DOHH2 (cell line): ENCODE data around the gene FBXO11.

Source experiments
- H3F3A ChIP-seq: fragments of 200-600 bp; sonication (generic), shearing (Covaris generic); 2 replicates; pipeline ENCODE4 v1.6.0; 2016; ENCODE audit warnings: antibody characterized with exemption, mild to moderate bottlenecking; ENCODE audit not compliant: control insufficient read depth, insufficient read depth
- H3K27ac ChIP-seq: fragments of 200-600 bp; sonication (generic); 2 replicates; pipeline ENCODE4 v1.5.1; 2014; ENCODE audit warnings: low read depth, mild to moderate bottlenecking, low read length, moderate library complexity
- H3K27me3 ChIP-seq: fragments of 200-600 bp; sonication (generic); 2 replicates; pipeline ENCODE4 v1.6.1; 2014; ENCODE audit warnings: mild to moderate bottlenecking, low read length, mixed read lengths; ENCODE audit not compliant: control insufficient read depth
- H3K36me3 ChIP-seq: fragments of 200-600 bp; sonication (generic); 2 replicates; pipeline ENCODE4 v1.6.1; 2014; ENCODE audit warnings: mild to moderate bottlenecking, low read length, moderate library complexity, mixed read lengths; ENCODE audit not compliant: control insufficient read depth
- H3K4me1 ChIP-seq: fragments of 200-600 bp; sonication (generic); 2 replicates; pipeline ENCODE4 v1.6.1; 2014; ENCODE audit warnings: mild to moderate bottlenecking, low read length, mixed read lengths; ENCODE audit not compliant: control insufficient read depth
- H3K4me2 ChIP-seq: fragments of 200-600 bp; sonication (generic); 2 replicates; pipeline ENCODE4 v1.6.0; 2014; ENCODE audit warnings: mild to moderate bottlenecking, low read length, moderate library complexity
- H3K4me3 ChIP-seq: fragments of 200-600 bp; sonication (generic); 2 replicates; pipeline ENCODE4 v1.5.1; 2014; ENCODE audit warnings: mild to moderate bottlenecking, low read length, mixed read lengths
- H3K79me2 ChIP-seq: fragments of 200-600 bp; sonication (generic); 2 replicates; pipeline ENCODE4 v1.6.1; 2014; ENCODE audit warnings: mild to moderate bottlenecking, low read length, mixed read lengths; ENCODE audit not compliant: control insufficient read depth
- H3K9me2 ChIP-seq: fragments of 200-600 bp; sonication (generic); replicated peaks from 2 replicates; pipeline ENCODE4 v1.6.1; 2014; ENCODE audit warnings: mild to moderate bottlenecking, low read length, mixed read lengths; ENCODE audit not compliant: control insufficient read depth
- H3K9me3 ChIP-seq: fragments of 200-600 bp; sonication (generic); 2 replicates; pipeline ENCODE4 v1.6.1; 2014; ENCODE audit warnings: antibody characterized with exemption, low read length, mixed read lengths; ENCODE audit not compliant: control insufficient read depth, insufficient read depth
- H4K20me1 ChIP-seq: fragments of 200-600 bp; sonication (generic); 2 replicates; pipeline ENCODE4 v1.6.0; 2014; ENCODE audit warnings: low read depth, mild to moderate bottlenecking, antibody characterized with exemption, low read length, moderate library complexity; ENCODE audit not compliant: control insufficient read depth, insufficient read depth
- CTCF ChIP-seq: fragments of 200-600 bp; sonication (generic); IDR thresholded peaks from one replicate; pipeline ENCODE4 v1.5.1; 2014; ENCODE audit warnings: antibody characterized with exemption, mild to moderate bottlenecking, low read depth, low read length; ENCODE audit not compliant: poor library complexity, severe bottlenecking
- EZH2phosphoT487 ChIP-seq: fragments of 200-600 bp; sonication (generic); IDR thresholded peaks from 2 replicates; pipeline ENCODE4 v1.6.1; 2017; ENCODE audit warnings: borderline replicate concordance, mild to moderate bottlenecking, antibody characterized with exemption, low read length, moderate library complexity, mixed read lengths

The FBXO11 gene

GRCh38 chr2:47876912-47877311 lies 29.4 kb downstream of the FBXO11 start:
- Histone ChIP-seq H3K27ac (no peak overlapping the region), H3K4me3 (no peak overlapping the region), H3K9me2 (no peaks in the 10 kb centered on the region), H3F3A (no peaks in the 10 kb centered on the region), H3K27me3 (no peaks in the 10 kb centered on the region), H3K79me2 (peaks cover 99% of the 10 kb centered on the region), H4K20me1 (peaks cover 7% of the 10 kb centered on the region), H3K9me3 (no peaks in the 10 kb centered on the region), H3K4me2 (no peak overlapping the region), H3K36me3 (peaks cover 18% of the 10 kb centered on the region), H3K4me1 (no peaks in the 10 kb centered on the region)
- TF ChIP-seq CTCF (no peak), EZH2phosphoT487 (no peak)

GRCh38 chr2:47872941-47873340 lies 33.4 kb downstream of the FBXO11 start:
- H3K4me2 ChIP-seq, result no peak overlapping the region
- H3F3A ChIP-seq, result no peaks in the 10 kb centered on the region
- no peaks in the 10 kb centered on the region for H3K27me3 ChIP-seq
- H3K36me3 ChIP-seq, result peaks cover 30% of the 10 kb centered on the region
- H3K79me2 ChIP-seq, result peaks cover 99% of the 10 kb centered on the region
- H3K9me3 ChIP-seq, result no peaks in the 10 kb centered on the region
- no peak overlapping the region for H3K4me3 ChIP-seq
- H4K20me1 ChIP-seq, result peaks cover 17% of the 10 kb centered on the region
- H3K4me1 ChIP-seq, result peaks cover 28% of the 10 kb centered on the region
- H3K27ac ChIP-seq, result no peak overlapping the region
- TF ChIP-seq EZH2phosphoT487 (no peak), CTCF (no peak)
- H3K9me2 ChIP-seq, result no peaks in the 10 kb centered on the region

- peaks cover 48% of the 10 kb centered on the region for H3K4me1 ChIP-seq
- no peak overlapping the region for H3K27ac ChIP-seq
These were observed 35.4 kb downstream of the FBXO11 start for GRCh38 chr2:47870641-47871540.

More at GRCh38 chr2:47870641-47871540, 35.4 kb downstream of the FBXO11 start:
- H3K4me3 ChIP-seq, result no peak overlapping the region
- TF ChIP-seq EZH2phosphoT487, result no peak
- TF ChIP-seq CTCF, result no peak
- peaks cover 14% of the 10 kb centered on the region; the same call in 1 of the 2 replicates for H4K20me1 ChIP-seq
- H3K36me3 ChIP-seq, result peaks cover 27% of the 10 kb centered on the region
- no peaks in the 10 kb centered on the region for H3F3A ChIP-seq
- H3K79me2 ChIP-seq, result peaks cover 99% of the 10 kb centered on the region
- H3K9me3 ChIP-seq, result no peaks in the 10 kb centered on the region
- H3K27me3 ChIP-seq, result no peaks in the 10 kb centered on the region
- H3K4me2 ChIP-seq, result no peak overlapping the region
- H3K9me2 ChIP-seq, result no peaks in the 10 kb centered on the region
